GM18868 (cell line): ENCODE data around the gene OXCT1.
"Not testable (repeated sequence)": the region's sequence is repeated elsewhere in the genome, so short reads cannot be mapped to it uniquely, and the experiment has no call there.

Experiments used
- ATAC-seq: cut with Tn5 transposase; IDR thresholded peaks from one replicate; pipeline ENCODE4 v1.9.1; 2021; ENCODE audit warnings: mild to moderate bottlenecking, moderate library complexity; ENCODE audit not compliant: unreplicated experiment

The OXCT1 gene

DNA sequence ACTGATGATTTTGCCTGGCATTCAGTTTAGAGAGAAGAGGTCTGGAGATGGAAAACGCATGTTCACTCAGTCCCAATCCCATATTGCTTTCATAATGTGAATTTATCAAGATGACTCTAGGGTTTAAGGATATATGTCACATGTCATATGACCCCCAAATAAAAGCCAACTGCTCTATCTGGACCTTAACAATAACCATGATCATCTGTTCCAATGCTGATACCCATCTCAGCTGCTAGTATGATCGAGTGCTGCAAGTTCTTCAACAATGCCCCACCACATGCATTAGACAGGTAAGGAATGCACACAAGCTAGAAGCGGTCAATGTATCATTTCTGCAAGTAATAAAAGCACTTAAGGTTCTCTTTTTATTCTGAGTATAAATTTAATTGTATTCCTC, 91.8 kb downstream of the OXCT1 start:
- no peak for ATAC-seq

DNA sequence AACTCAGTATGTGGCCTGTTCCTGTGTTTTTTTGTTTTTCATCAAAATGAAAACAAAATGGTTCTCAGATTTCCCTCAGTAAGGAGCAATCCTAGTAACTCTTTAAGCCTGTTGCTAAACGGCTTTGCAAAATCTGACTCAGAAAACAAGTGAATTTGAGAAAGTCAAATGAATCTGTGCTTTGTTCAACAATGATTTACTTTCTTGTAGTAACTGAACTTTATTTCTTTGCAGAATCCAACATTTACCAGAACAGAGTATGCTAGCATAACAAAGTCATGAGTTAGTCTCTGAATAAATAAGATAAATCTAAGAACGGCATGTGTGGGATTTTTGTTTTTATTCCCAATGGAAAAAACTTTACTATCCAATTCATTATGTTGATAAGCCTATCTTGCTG, 93.8 kb downstream of the OXCT1 start:
- ATAC-seq: no peak

DNA sequence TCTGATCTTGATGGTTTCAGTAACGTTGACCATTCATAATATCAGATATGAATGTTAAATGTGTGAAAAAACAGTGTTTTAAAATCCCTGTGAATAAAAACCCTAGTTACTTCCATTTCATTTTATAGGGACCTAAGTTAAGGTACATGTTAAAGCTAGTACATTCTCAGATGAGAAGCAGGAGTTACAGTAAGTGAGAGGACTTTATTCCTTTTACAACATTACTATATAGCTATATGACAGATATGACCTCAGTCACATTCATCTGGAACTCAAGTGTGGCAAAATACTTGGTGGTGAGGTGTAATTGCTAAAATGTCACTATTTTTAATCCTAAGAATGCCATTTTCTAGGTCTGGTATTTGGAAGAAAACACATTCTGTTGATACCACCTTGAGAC, 96.4 kb downstream of the OXCT1 start:
- ATAC-seq: no peak

- peak; percentile 51 for ATAC-seq
These were observed 97.3 kb downstream of the OXCT1 start for GRCh38 chr5:41772785-41773442.

- ATAC-seq: no peak
These were observed 98.2 kb downstream of the OXCT1 start for GRCh38 chr5:41772056-41772455.

- ATAC-seq: peak; percentile 93
These were observed 99.4 kb downstream of the OXCT1 start for GRCh38 chr5:41770799-41771198.

GRCh38 chr5:41768692-41769091, 101.5 kb downstream of the OXCT1 start:
- no peak for ATAC-seq

DNA sequence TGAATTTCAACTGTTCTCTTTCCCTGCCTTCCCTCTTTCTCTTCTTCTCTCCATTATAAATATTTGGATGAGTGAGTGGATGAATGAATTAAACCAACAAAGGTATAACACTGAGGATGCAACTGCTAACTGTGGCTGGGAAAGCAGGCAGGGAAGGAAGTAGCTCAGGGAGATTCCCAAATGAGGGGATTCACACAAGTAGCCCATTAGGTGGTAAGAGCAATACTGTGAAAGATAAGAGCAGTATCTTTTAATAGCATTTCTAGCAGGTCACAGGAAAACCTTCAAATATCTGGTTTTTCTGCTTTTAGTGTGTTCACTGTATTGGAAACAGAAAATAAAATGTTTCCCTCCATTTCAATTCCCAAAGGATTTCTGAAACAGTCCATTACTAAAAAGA, 105.6 kb downstream of the OXCT1 start:
- ATAC-seq: peak; percentile 38

GRCh38 chr5:41763574-41763973, 106.7 kb downstream of the OXCT1 start:
- ATAC-seq: peak; percentile 45

- ATAC-seq: peak; percentile 9
These were observed 107.1 kb downstream of the OXCT1 start for GRCh38 chr5:41763081-41763480.

- no peak for ATAC-seq
These were observed 107.8 kb downstream of the OXCT1 start for GRCh38 chr5:41762426-41762825.

DNA sequence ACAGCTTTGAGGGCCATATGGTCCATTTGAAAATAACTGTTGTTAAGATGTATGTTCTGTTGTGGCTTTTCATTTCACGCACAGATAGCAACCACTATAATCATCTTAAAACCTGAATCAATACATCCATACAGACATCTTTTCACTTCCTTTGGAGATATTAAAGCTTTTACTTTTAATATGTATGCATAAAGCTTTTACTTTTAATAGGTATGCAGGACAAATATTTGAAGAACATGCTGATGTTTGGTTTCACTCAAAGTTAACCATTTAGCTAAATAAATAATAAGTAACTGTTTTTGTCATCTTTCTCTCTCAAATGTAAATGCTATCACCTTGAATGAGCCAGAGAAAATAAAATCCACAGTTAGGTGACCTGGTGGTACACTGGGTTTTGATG, 108.6 kb downstream of the OXCT1 start:
- no peak for ATAC-seq

GRCh38 chr5:41755705-41756104, 114.5 kb downstream of the OXCT1 start:
- ATAC-seq: no peak

- peak; percentile 68 for ATAC-seq
These were observed 115.4 kb downstream of the OXCT1 start for GRCh38 chr5:41754857-41755256.

DNA sequence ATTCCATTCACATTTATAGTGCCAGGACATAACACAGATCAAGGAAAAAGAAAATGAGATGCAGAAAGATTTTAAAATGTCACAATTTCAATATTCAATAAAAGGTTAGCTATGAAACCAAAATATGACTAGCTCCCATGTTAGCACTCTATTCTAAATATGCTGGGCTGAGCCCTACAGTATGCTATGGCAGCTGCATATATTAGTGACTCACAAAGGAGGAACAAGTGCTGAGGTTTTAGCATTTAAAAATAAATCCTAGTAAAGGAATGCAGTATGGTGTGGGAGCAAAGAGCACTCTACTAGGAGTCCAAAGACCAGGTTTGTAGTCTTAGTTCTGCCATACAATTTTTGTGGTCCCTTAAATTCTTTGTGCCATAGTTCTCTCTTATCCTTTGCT, 118.4 kb downstream of the OXCT1 start:
- ATAC-seq: no peak

GRCh38 chr5:41748631-41749030, 121.6 kb downstream of the OXCT1 start:
- peak; percentile 98 for ATAC-seq

GRCh38 chr5:41747708-41748107, 122.5 kb downstream of the OXCT1 start:
- ATAC-seq: no peak

GRCh38 chr5:41747301-41747700, 122.9 kb downstream of the OXCT1 start:
- ATAC-seq: no peak

DNA sequence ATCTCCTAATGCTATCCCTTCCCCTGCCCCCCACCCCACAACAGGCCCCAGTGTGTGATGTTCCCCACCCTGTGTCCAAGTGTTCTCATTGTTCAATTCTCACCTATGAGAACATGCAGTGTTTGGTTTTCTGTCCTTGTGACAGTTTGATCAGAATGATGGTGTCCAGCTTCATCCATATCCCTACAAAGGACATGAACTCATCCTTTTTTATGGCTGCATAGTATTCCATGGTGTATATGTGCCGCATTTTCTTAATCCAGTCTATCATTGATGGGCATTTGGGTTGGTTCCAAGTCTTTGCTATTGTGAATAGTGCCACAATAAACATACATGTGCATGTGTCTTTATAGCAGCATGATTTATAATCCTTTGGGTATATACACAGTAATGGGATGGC, 127.6 kb downstream of the OXCT1 start:
- not testable (repeated sequence) for ATAC-seq

DNA sequence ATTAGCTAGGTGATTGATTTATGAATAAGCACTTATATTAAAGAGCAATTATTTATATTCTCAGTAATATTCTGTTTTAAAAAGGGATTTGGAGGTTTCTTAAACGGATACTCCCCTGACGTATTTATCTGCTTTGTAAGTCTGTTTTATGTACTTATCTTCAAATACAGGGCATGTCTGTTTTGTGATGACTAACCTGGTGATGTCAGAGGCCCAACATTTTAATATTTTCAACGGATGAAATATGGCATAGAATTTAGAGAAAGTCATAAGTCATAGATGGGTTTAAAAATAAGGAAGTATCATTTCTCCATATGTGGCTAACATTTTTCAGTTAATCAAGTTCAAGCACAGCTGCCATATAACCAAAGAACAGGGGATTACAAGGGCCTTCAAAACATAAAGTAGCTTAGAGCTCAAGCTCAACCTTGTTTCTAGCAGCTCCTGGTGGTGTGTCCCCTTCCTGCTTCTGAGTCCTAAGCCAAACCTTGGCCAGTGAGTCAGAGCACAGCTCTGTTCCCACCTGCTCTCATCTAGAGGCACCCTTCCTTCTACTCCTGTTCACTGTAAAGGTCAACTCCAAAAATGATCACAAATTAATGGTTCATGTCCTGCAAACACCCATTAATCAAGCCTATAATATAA, 131.4 kb downstream of the OXCT1 start:
- no peak for ATAC-seq

- no peak for ATAC-seq
These were observed 133.6 kb downstream of the OXCT1 start for GRCh38 chr5:41736641-41737040.

GRCh38 chr5:41735213-41735612, 135.0 kb downstream of the OXCT1 start:
- ATAC-seq: peak; percentile 62

DNA sequence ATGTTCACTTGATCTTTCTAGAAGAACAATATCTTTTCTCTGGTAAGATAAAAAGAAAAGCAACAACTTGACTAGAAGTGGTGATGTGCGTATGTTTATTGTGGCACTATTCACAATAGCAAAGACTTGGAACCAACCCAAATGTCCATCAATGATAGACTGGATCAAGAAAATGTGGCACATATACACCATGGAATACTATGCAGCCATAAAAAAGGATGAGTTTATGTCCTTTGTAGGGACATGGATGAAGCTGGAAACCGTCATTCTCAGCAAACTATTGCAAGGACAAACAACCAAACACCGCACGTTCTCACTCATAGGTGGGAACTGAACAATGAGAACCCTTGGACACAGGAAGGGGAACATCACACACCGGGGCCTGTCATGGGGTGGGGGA, 140.8 kb downstream of the OXCT1 start:
- not testable (repeated sequence) for ATAC-seq
